Measurements from ENCODE around the gene OSBPL1A. TPM values are rescaled to one million over a fixed set of nuclear protein-coding genes. Genes with fewer than 3 reads are reported as not detected.

OSBPL1A gene
- total and polyA plus RNA-seq, 2 of the 8 experiments (the other 6 are each of a cell fraction or from before 2014, with no cell fraction given) = 53.2 to 74.9 TPM

GRCh38 chr18:24173997-24174396 is 223.6 kb downstream of the OSBPL1A start:
- H3K18ac ChIP-seq (ENCODE audit: extremely low read depth, low read length) = no peak overlapping the region
- H3K27me3 ChIP-seq (replicated peaks in 1 of 4; ENCODE audit: control insufficient read depth in 3 of 4, extremely low read depth in 1 of 4, insufficient read depth in 3 of 4, low read length in 3 of 4) = no peaks in the 10 kb centered on the region
- H3K36me3 ChIP-seq (ENCODE audit: control insufficient read depth in 2 of 4, insufficient read depth in 4 of 4, low read length in 3 of 4) = peaks cover 0 to 21% (median 8%) of the 10 kb centered on the region in 4 experiments; a peak in 4 of 8 replicates
- no peak overlapping the region for H4K8ac ChIP-seq (ENCODE audit: extremely low read depth, insufficient read depth, low read length)
- H4K5ac ChIP-seq (ENCODE audit: insufficient read length, low read depth, low read length) = no peak overlapping the region
- FAIRE-seq (no peak), DNase-seq (ENCODE audit: low read depth in 1 of 2, low spot score in 2 of 2) (no peak)
- H2AK5ac ChIP-seq (ENCODE audit: low read depth, low read length) = no peak overlapping the region
- no peak overlapping the region for H3K23ac ChIP-seq (ENCODE audit: insufficient read length)
- ChIA-PET POLR2A (ENCODE audit: partially characterized antibody) (no interaction called here), CTCF (ENCODE audit: partially characterized antibody) (interaction anchor here (0.6 to 1.0 kb wide), 2 partner anchors 45 to 240 kb away, joined by 3 to 4 read pairs; no protein-coding TSS in a partner anchor)
- no peak overlapping the region for H3K4me3 ChIP-seq (ENCODE audit: extremely low read depth in 1 of 4, insufficient read depth in 2 of 4, low read depth in 3 of 4, low read length in 4 of 4)
- H3K9me3 ChIP-seq (ENCODE audit: insufficient read depth in 2 of 2, low read depth in 1 of 2, low read length in 1 of 2) = no peaks in the 10 kb centered on the region
- H3K79me2 ChIP-seq (ENCODE audit: control insufficient read depth in 1 of 2, insufficient read depth in 2 of 2, low read length in 2 of 2) = no peaks in the 10 kb centered on the region
- H2BK5ac ChIP-seq (ENCODE audit: low read depth, low read length) = no peak overlapping the region
- H4K20me1 ChIP-seq (replicated peaks in 1 of 2; ENCODE audit: control insufficient read depth in 1 of 2, insufficient read depth in 2 of 2, low read length in 2 of 2) = peaks cover 2 to 3% of the 10 kb centered on the region in 2 experiments
- H3K56ac ChIP-seq (replicated peaks; ENCODE audit: insufficient read length, low read depth, low read length) = no peak overlapping the region
- no peak overlapping the region for H2BK120ac ChIP-seq (replicated peaks; ENCODE audit: low read depth, low read length)
- no peak overlapping the region for H3K9ac ChIP-seq (replicated peaks in 1 of 4; ENCODE audit: extremely low read depth in 1 of 4, low read depth in 3 of 4, low read length in 3 of 4)
- WGBS, 2 experiments (ENCODE audit: extremely low coverage in 1 of 2, insufficient coverage in 1 of 2, insufficient read length in 1 of 2, insufficient replicate concordance in 2 of 2, low coverage in 1 of 2, low lambda C conversion rate in 2 of 2, missing lambda C conversion rate in 1 of 2) = 85% methylated on average over 3 of the region's 3 CpGs; no CpG with 5 or more reads in 1 of the 2 experiments
- no peak overlapping the region for H2BK20ac ChIP-seq (ENCODE audit: low read length)
- peaks cover 0 to 2% (median 0%) of the 10 kb centered on the region in 4 experiments; a peak in 1 of 7 replicates for H3K4me1 ChIP-seq (replicated peaks in 1 of 4; ENCODE audit: control insufficient read depth in 3 of 4, insufficient read depth in 4 of 4, low read length in 3 of 4)
- no peak overlapping the region for H3K14ac ChIP-seq (ENCODE audit: insufficient read length)
- H3K4me2 ChIP-seq (ENCODE audit: insufficient read depth in 1 of 2, low read depth in 2 of 2, low read length in 2 of 2) = no peak overlapping the region
- no peak overlapping the region for H3K27ac ChIP-seq (ENCODE audit: low read depth, low read length)
- no peaks in the 10 kb centered on the region; the same call in 1 of the 2 replicates for H3K79me1 ChIP-seq (ENCODE audit: low read depth, low read length)
- H3K4ac ChIP-seq (replicated peaks; ENCODE audit: insufficient read length, low read depth, low read length) = no peak overlapping the region
- H4K91ac ChIP-seq (replicated peaks; ENCODE audit: insufficient read length, low read length) = no peak overlapping the region
- no peaks in the 10 kb centered on the region for H3K23me2 ChIP-seq (ENCODE audit: low read depth, low read length)
- H2BK12ac ChIP-seq (ENCODE audit: low read depth, low read length) = no peak overlapping the region
- no peak overlapping the region for H2AFZ ChIP-seq (ENCODE audit: low read length)
- no peak overlapping the region for H2BK15ac ChIP-seq (ENCODE audit: low read length)
- TF ChIP-seq KDM1A (IDR thresholded peaks at IDR 0.05; ENCODE audit: borderline replicate concordance, low read length) (no peak), GTF2F1 (IDR thresholded peaks at IDR 0.05; ENCODE audit: borderline replicate concordance, low read depth, low read length) (no peak), CTBP2 (IDR thresholded peaks at IDR 0.05; ENCODE audit: borderline replicate concordance, insufficient read depth, insufficient read length, low read length) (no peak), TEAD4 (IDR thresholded peaks at IDR 0.05; ENCODE audit: low read depth, low read length) (no peak), BRCA1 (IDR thresholded peaks at IDR 0.05; ENCODE audit: low read depth, low read length) (no peak), TBP (IDR thresholded peaks at IDR 0.05; ENCODE audit: low read depth, low read length) (no peak), KDM4A (IDR thresholded peaks at IDR 0.05; ENCODE audit: low read depth, low read length, severe bottlenecking) (no peak), ATF3 (IDR thresholded peaks at IDR 0.05; ENCODE audit: insufficient read depth, low read depth, low read length) (no peak), BACH1 (IDR thresholded peaks at IDR 0.05; ENCODE audit: low read length) (no peak), E2F6 (IDR thresholded peaks at IDR 0.05) (no peak), SIRT6 (IDR thresholded peaks at IDR 0.05; ENCODE audit: low read length) (no peak), SRF (IDR thresholded peaks at IDR 0.05; ENCODE audit: low read depth, low read length) (no peak), POLR2AphosphoS5 (IDR thresholded peaks at IDR 0.05; ENCODE audit: low read depth, low read length) (no peak)
